Adrenal gland (tissue), 12 donors: Measurements from ENCODE around the gene MYCBP2. TPM values are rescaled to one million over a fixed set of nuclear protein-coding genes. Genes with fewer than 3 reads are reported as not detected.

ENCODE experiments used
- DNase-seq, 7 donors: peaks; one replicate each; pipeline ENCODE4 v3.0.0-alpha.2; 2019 to 2020
- H3K27ac ChIP-seq, 5 donors: fragments of 200-600 bp; sonication (generic) in 4 of 5; 1 replicate in 3 of 5; 2 replicates in 2 of 5; pipeline versions ENCODE4 v1.5.1 to v1.8.0; 2016 to 2020; ENCODE audit warnings: mild to moderate bottlenecking in 1 of 5
- H3K27me3 ChIP-seq: fragments of 200-600 bp; 2 replicates; pipeline ENCODE4 v1.8.0; 2021
- H3K36me3 ChIP-seq, 2 donors: fragments of 200-600 bp; replicated peaks in 1 of 2; 1 replicate in 1 of 2; 2 replicates in 1 of 2; pipeline versions ENCODE4 v1.5.1 to v1.8.0; 2018 to 2022
- H3K4me1 ChIP-seq, 2 donors: fragments of 200-600 bp; replicated peaks in 1 of 2; 1 replicate in 1 of 2; 2 replicates in 1 of 2; pipeline versions ENCODE4 v1.5.1 to v1.8.0; 2018 to 2021
- H3K4me3 ChIP-seq, 4 donors: fragments of 200-600 bp; sonication (generic) in 3 of 4; one replicate each; pipeline ENCODE4 v1.5.1; 2016 to 2018
- H3K9me3 ChIP-seq, 3 donors: fragments of 200-600 bp; sonication (generic) in 1 of 3; replicated peaks in 1 of 3; 1 replicate in 2 of 3; 2 replicates in 1 of 3; pipeline versions ENCODE4 v1.5.1 to v1.8.0; 2016 to 2021
- POLR2A ChIP-seq, 2 donors: fragments of 450-650 bp; IDR thresholded peaks; one replicate each; pipeline ENCODE4 v1.6.1; 2017; ENCODE audit warnings: antibody characterized with exemption in 2 of 2, mild to moderate bottlenecking in 2 of 2, moderate library complexity in 1 of 2
- WGBS, 4 donors: extraction: QIAGEN DNeasy Blood & Tissue Kit in 2 of 4; methylation state at CpG; one replicate each; pipeline versions ENCODE4 v1.1.5 to v1.1.7; 2013 to 2017; 5-methylcytosine and 5-hydroxymethylcytosine counted together
- intact Hi-C, 2 donors: fragments of 100-400 bp; cut with DNase I; formaldehyde crosslinking; loops; one replicate each; pipeline versions ENCODE4 v1.14.1 to v1.15.0; 2022 to 2023
- polyA plus RNA-seq, 3 donors: library from polyadenylated mRNA; stranded (reverse); fragments of 200-250 nt in 2 of 3; fragments of 350-450 nt in 1 of 3; fragmentation: Illumina TruSeq in 1 of 3; extraction: RNeasy Lipid Tissue Mini Kit (QIAGEN cat#74804) in 1 of 3; gene quantifications; one replicate each; pipeline ENCODE4 v1.2.3, GENCODE V29; 2013 to 2014
- total RNA-seq, 9 donors: library from RNA; depleted of rRNA in 4 of 9; stranded (reverse); fragments of >200 nt in 4 of 9; fragments of 120-200 nt in 1 of 9; fragmentation: NEBNext Ultra II Directional in 1 of 9; extraction: Animal tissue kit (Norgen Biotek cat#: 25700) in 1 of 9; gene quantifications; one replicate each; pipeline versions ENCODE4 v1.1.0 to v1.2.4, GENCODE V29; 2013 to 2023
- TF ChIP-seq, protein P1 (sequence below), 6 experiments: fragments of 450-650 bp in 4 of 6; fragments of 200-600 bp in 2 of 6; sonication (generic) in 1 of 6; IDR thresholded peaks; 1 replicate in 5 of 6; 2 replicates in 1 of 6; pipeline versions ENCODE4 v1.5.1 to v1.8.0; 2016 to 2021; ENCODE audit warnings: antibody characterized with exemption in 6 of 6, mild to moderate bottlenecking in 2 of 6, moderate library complexity in 1 of 6
- donor health status: healthy with polysubstance abuse.
- donor health status: Bipolar disorder and iron deficiency.
- donor health status: DM: yes; HTN: yes; CAD: no.
- donor health status: DM: no; HTN: no; CAD: no.
- donor health status: DM: no; HTN: no; CAD: no.
- donor health status: DM: yes; HTN: yes; CAD: no.

MYCBP2 gene
- total and polyA plus RNA-seq, 12 donors, result 28.7 to 126 (median 68.8) TPM

GRCh38 chr13:77067519-77067918 is 259.4 kb downstream of the MYCBP2 start:
- Histone ChIP-seq H3K4me1 (no peaks in the 10 kb centered on the region), H3K36me3 (peaks cover 0 to 49% of the 10 kb centered on the region in 2 donors), H3K9me3 (no peaks in the 10 kb centered on the region), H3K27ac (no peak overlapping the region), H3K4me3 (no peak overlapping the region), H3K27me3 (no peaks in the 10 kb centered on the region)
- TF ChIP-seq, protein P1, sequence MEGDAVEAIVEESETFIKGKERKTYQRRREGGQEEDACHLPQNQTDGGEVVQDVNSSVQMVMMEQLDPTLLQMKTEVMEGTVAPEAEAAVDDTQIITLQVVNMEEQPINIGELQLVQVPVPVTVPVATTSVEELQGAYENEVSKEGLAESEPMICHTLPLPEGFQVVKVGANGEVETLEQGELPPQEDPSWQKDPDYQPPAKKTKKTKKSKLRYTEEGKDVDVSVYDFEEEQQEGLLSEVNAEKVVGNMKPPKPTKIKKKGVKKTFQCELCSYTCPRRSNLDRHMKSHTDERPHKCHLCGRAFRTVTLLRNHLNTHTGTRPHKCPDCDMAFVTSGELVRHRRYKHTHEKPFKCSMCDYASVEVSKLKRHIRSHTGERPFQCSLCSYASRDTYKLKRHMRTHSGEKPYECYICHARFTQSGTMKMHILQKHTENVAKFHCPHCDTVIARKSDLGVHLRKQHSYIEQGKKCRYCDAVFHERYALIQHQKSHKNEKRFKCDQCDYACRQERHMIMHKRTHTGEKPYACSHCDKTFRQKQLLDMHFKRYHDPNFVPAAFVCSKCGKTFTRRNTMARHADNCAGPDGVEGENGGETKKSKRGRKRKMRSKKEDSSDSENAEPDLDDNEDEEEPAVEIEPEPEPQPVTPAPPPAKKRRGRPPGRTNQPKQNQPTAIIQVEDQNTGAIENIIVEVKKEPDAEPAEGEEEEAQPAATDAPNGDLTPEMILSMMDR (IDR thresholded peaks at IDR 0.05), result no peak
- TF ChIP-seq POLR2A (IDR thresholded peaks at IDR 0.05), result no peak
- WGBS, 4 donors, result 82 to 93% (median 88%) methylated on average over 2 of the region's 2 CpGs
- no peak for DNase-seq
- intact Hi-C loops, result no loop called here

DNA sequence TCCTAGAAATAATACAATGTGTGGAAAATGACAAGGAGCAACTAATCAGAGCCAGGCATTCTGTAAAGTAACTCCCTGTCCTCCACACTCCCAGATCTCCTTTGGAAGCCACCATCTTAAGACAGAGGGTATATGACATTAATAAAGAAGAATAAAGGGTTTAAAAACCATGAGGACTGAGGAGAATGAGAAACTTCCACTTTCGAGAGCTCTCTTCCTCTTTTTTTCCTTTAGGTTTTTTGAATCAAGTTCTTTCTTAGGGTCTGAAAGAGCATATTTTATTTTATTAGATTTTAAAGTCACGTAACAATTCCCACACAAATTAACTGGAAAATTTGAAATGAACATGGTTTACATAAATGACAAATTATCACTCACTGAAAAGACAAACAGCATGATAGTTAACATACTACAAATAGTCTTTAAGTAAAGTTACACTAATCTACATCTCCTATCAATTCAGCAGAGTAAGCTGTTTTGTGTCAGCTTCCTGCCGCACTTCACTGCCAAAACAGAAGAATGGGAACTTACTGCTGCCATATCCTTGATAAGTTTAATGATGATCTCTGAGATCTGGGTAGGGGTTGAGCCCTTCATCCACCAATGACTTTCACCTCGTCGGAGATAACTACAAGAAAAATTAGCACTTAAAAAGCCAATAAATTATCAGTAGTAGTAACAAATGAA is 261.3 kb downstream of the MYCBP2 start:
- Histone ChIP-seq H3K9me3 (no peaks in the 10 kb centered on the region), H3K36me3 (peaks cover 0 to 52% of the 10 kb centered on the region in 2 donors), H3K27ac (peak overlapping the region in 2 of 5 donors; percentile 15 to 27), H3K27me3 (no peaks in the 10 kb centered on the region), H3K4me1 (no peaks in the 10 kb centered on the region), H3K4me3 (no peak overlapping the region)
- no peak for DNase-seq
- no peak for TF ChIP-seq POLR2A (IDR thresholded peaks at IDR 0.05)
- TF ChIP-seq, protein P1 (IDR thresholded peaks at IDR 0.05), result no peak
- intact Hi-C loops, result no loop called here
- WGBS, 4 donors, result 73 to 86% (median 75%) methylated on average over 5 of the region's 5 CpGs

- Histone ChIP-seq H3K4me1 (no peaks in the 10 kb centered on the region), H3K36me3 (peaks cover 0 to 53% of the 10 kb centered on the region in 2 donors), H3K27ac (no peak overlapping the region), H3K4me3 (no peak overlapping the region), H3K27me3 (no peaks in the 10 kb centered on the region), H3K9me3 (no peaks in the 10 kb centered on the region)
- TF ChIP-seq, protein P1 (IDR thresholded peaks at IDR 0.05), result no peak
- no peak for TF ChIP-seq POLR2A (IDR thresholded peaks at IDR 0.05)
- intact Hi-C loops, result no loop called here
- WGBS, 4 donors, result 95 to 100% (median 98%) methylated on average over 1 of the region's 1 CpG
- DNase-seq, result no peak
Observed at GRCh38 chr13:77062097-77062496, 264.8 kb downstream of the MYCBP2 start.

GRCh38 chr13:77061362-77061761 is 265.5 kb downstream of the MYCBP2 start:
- WGBS, 4 donors, result 74 to 81% (median 80%) methylated on average over 2 of the region's 2 CpGs
- TF ChIP-seq POLR2A (IDR thresholded peaks at IDR 0.05), result no peak
- TF ChIP-seq, protein P1 (IDR thresholded peaks at IDR 0.05), result no peak
- Histone ChIP-seq H3K4me3 (no peak overlapping the region), H3K36me3 (peaks cover 0 to 54% of the 10 kb centered on the region in 2 donors), H3K4me1 (no peaks in the 10 kb centered on the region), H3K27ac (no peak overlapping the region), H3K27me3 (no peaks in the 10 kb centered on the region), H3K9me3 (no peaks in the 10 kb centered on the region)
- intact Hi-C loops, result no loop called here
- no peak for DNase-seq
